ENCODE data around the gene CLPTM1L. TPM values are rescaled to one million over a fixed set of nuclear protein-coding genes. Genes with fewer than 3 reads are reported as not detected.

CLPTM1L gene
- total and polyA plus RNA-seq, 9 donors, result 28.1 to 96.2 (median 49.0) TPM

GRCh38 chr5:1270933-1271914, 73.7 kb downstream of the CLPTM1L start:
- intact Hi-C loops (cut with DNase I), result no loop called here
- no peak overlapping the region for H3K27ac ChIP-seq
- no peaks in the 10 kb centered on the region for H3K4me1 ChIP-seq (ENCODE audit: insufficient read depth)
- WGBS, 3 donors, result 89 to 91% (median 90%) methylated on average over 35 to 39 of the region's 39 CpGs
- no peak overlapping the region for H3K4me3 ChIP-seq
- H3K27me3 ChIP-seq, result no peaks in the 10 kb centered on the region
- no peaks in the 10 kb centered on the region for H3K36me3 ChIP-seq
- no peaks in the 10 kb centered on the region for H3K9me3 ChIP-seq
- DNase-seq, result no peak
- no peak for TF ChIP-seq CTCF (IDR thresholded peaks at IDR 0.05)
- no peak for TF ChIP-seq POLR2A (IDR thresholded peaks at IDR 0.05)
- no peak for TF ChIP-seq EP300 (IDR thresholded peaks at IDR 0.05)

DNA sequence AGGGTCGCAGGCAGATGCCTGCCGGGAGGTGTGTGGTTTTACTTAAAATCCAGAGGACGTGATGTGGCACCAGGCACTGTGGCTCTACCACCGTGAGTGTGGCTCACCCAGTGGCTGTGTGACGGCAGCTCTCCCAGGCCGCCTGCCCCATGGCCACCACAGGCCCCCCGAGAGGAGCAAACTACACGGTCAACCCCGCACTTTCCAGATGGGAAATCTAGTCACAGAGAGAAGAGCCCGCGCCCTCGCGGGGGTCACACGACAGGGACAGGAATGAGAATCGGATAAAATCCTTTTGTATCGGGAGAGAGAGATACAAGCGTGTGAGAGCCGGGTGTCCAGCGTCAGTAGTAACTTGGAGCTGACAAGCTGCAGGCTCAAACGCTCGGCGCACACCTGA, 74.5 kb downstream of the CLPTM1L start:
- H3K27me3 ChIP-seq, result no peaks in the 10 kb centered on the region
- H3K27ac ChIP-seq, result no peak overlapping the region
- TF ChIP-seq EP300 (IDR thresholded peaks at IDR 0.05) (no peak), POLR2A (IDR thresholded peaks at IDR 0.05) (no peak), CTCF (IDR thresholded peaks at IDR 0.05) (no peak)
- 89 to 94% (median 91%) methylated on average over 22 of the region's 22 CpGs for WGBS, 3 donors
- no peak overlapping the region for H3K4me3 ChIP-seq
- DNase-seq, result no peak
- intact Hi-C loops (cut with DNase I), result no loop called here
- H3K36me3 ChIP-seq, result no peaks in the 10 kb centered on the region
- no peaks in the 10 kb centered on the region for H3K4me1 ChIP-seq (ENCODE audit: insufficient read depth)
- no peaks in the 10 kb centered on the region for H3K9me3 ChIP-seq

- 89 to 91% (median 91%) methylated on average over 13 of the region's 13 CpGs for WGBS, 3 donors
- TF ChIP-seq POLR2A (IDR thresholded peaks at IDR 0.05), result no peak
- no peak for TF ChIP-seq EP300 (IDR thresholded peaks at IDR 0.05)
- TF ChIP-seq CTCF (IDR thresholded peaks at IDR 0.05), result no peak
- intact Hi-C loops (cut with DNase I), result no loop called here
- no peaks in the 10 kb centered on the region for H3K36me3 ChIP-seq
- no peak overlapping the region for H3K27ac ChIP-seq
- H3K4me3 ChIP-seq, result no peak overlapping the region
- no peaks in the 10 kb centered on the region for H3K4me1 ChIP-seq (ENCODE audit: insufficient read depth)
- no peaks in the 10 kb centered on the region for H3K27me3 ChIP-seq
- no peak for DNase-seq
- H3K9me3 ChIP-seq, result no peaks in the 10 kb centered on the region
Observed at GRCh38 chr5:1268666-1269065, 76.2 kb downstream of the CLPTM1L start.

- peaks cover 0 to 3% of the 10 kb centered on the region in 2 donors for H3K9me3 ChIP-seq
- no peak for TF ChIP-seq POLR2A (IDR thresholded peaks at IDR 0.05)
- TF ChIP-seq EP300 (IDR thresholded peaks at IDR 0.05), result no peak
- TF ChIP-seq CTCF (IDR thresholded peaks at IDR 0.05), result no peak
- H3K27me3 ChIP-seq, result no peaks in the 10 kb centered on the region
- H3K27ac ChIP-seq, result no peak overlapping the region
- no peak overlapping the region for H3K4me3 ChIP-seq
- no peaks in the 10 kb centered on the region for H3K36me3 ChIP-seq
- no peaks in the 10 kb centered on the region for H3K4me1 ChIP-seq (ENCODE audit: insufficient read depth)
- 83 to 88% (median 84%) methylated on average over 13 of the region's 13 CpGs for WGBS, 3 donors
- intact Hi-C loops (cut with DNase I), result no loop called here
- DNase-seq, result no peak
Observed at GRCh38 chr5:1268056-1268455, 76.8 kb downstream of the CLPTM1L start.

Small RNA genes within 50 kb of the gene (microRNA-seq; reads per million reads assigned to microRNA genes)
- 0 reads per million in 3 donors for gene MIR4457

Small RNA genes within 50 kb of the gene (small RNA-seq; reads per million reads assigned to genes)
- gene MIR4457, result not detected

Other genes with a start within 250 kb of the CLPTM1L start
- gene SLC12A7, start 233.0 kb downstream of the CLPTM1L start, total RNA-seq, result 10 to 100 TPM in 6 of 7 donors, 1 to 10 TPM in 1; 9.8 to 33.9 (median 23.2) TPM
- gene SLC12A7, start 233.0 kb downstream of the CLPTM1L start, polyA plus RNA-seq, result 10 to 100 TPM in 1 of 2 donors, 1 to 10 TPM in 1; 5.9 to 12.2 TPM
- gene SLC6A19, start 143.5 kb downstream of the CLPTM1L start, total RNA-seq, result 1 to 10 TPM in 1 of 7 donors, under 1 TPM in 1, not detected in 5; 0.08 to 1.5 TPM
- not detected for gene SLC6A19, start 143.5 kb downstream of the CLPTM1L start, polyA plus RNA-seq
- gene SLC6A18, start 119.7 kb downstream of the CLPTM1L start, total RNA-seq, result not detected
- not detected for gene SLC6A18, start 119.7 kb downstream of the CLPTM1L start, polyA plus RNA-seq
- gene TERT, start 50.0 kb downstream of the CLPTM1L start, total RNA-seq, result 1 to 10 TPM in 1 of 7 donors, under 1 TPM in 1, not detected in 5; 0.10 to 3.1 TPM
- not detected for gene TERT, start 50.0 kb downstream of the CLPTM1L start, polyA plus RNA-seq
- gene SLC6A3, start 100.3 kb upstream of the CLPTM1L start, total RNA-seq, result under 1 TPM; 0.05 to 0.62 (median 0.38) TPM
- under 1 TPM; 0.40 to 0.56 TPM for gene SLC6A3, start 100.3 kb upstream of the CLPTM1L start, polyA plus RNA-seq
- 10 to 100 TPM; 13.0 to 28.2 (median 25.3) TPM for gene LPCAT1, start 178.9 kb upstream of the CLPTM1L start, total RNA-seq
- gene LPCAT1, start 178.9 kb upstream of the CLPTM1L start, polyA plus RNA-seq, result 10 to 100 TPM; 18.7 to 57.1 TPM